ENCODE results near the gene VAV2.

VAV2 gene

DNA sequence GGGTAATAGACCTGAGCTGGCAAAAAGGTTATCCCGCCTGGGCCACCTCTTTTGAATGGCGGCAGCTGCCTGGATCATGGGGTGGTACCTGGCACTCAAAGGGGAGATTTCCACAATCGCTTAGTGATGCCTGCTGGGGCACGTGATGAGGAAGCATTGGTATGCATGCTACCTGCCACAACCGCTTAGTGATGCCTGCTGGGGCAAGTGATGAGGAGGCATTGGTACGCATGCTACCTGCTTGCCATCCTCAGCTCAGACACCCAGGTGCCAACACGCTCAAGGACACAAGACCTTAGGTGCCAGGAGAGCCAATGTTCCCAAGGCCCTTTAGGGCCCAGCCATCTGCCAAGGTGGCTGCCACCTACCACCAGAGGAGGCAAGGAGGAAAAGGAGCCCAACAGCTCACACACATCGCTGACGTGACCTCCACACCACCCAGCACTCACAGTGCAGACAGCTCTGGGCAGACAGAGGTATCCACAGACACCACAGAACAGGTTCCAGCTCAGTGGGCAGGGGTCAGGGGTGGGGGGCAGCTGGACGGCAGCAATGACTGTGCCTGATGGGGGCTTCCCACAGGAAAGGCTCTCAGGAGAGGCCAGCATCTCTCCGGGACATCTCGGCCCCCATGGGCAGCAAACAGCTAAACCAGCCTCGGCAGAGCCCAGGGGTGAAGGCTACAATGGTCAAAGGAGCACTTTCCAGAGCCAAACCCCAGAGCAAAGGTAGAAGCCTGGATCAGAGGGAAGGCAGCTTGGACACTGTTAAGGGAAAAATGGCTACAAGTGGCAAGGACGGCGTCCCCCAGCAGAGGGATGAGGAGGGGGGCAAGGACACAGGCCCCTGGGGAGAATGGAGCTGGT, 210.9 kb downstream of the VAV2 start:
- in situ Hi-C loops (cut with HindIII; ENCODE audit: low pct_unique_long_range_greater_than_20kb, low sequenced_read_pairs) = no loop called here
- DNase-seq (ENCODE audit: low read depth in 1 of 2, low spot score in 1 of 2) = no peak
- TF ChIP-seq JUND (IDR thresholded peaks at IDR 0.05; ENCODE audit: low read depth) = no peak

DNA sequence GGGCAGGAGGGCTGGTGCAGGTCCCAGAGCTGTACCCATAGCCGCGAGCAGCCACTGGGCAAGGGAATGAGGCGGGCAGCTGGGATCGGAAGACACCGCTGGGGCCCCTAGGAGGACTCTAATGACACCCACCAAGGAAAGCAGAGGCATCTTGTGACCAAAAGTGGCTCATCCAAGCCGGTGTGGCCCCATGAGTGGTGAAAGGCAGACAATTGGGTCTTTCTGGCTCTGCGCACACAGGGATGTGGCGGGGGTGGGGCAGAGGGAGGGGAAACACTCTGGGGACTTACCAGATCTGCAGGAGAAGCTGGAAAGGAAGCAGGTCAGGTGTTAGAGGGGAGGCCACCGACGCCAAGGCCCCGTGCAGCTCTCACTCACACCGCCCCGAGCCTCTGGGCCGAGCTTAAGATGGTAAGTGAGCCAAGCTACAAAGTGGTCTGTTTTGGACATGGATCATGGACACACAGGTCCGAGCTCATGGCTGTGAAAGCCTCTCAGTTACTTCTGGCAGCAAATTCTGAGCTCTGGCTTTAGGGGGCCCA, 211.6 kb downstream of the VAV2 start:
- in situ Hi-C loops (cut with HindIII; ENCODE audit: low pct_unique_long_range_greater_than_20kb, low sequenced_read_pairs) = no loop called here
- DNase-seq (ENCODE audit: low read depth in 1 of 2, low spot score in 1 of 2) = no peak
- no peak for TF ChIP-seq JUND (IDR thresholded peaks at IDR 0.05; ENCODE audit: low read depth)

- no peak for TF ChIP-seq JUND (IDR thresholded peaks at IDR 0.05; ENCODE audit: low read depth)
- in situ Hi-C loops (cut with HindIII; ENCODE audit: low pct_unique_long_range_greater_than_20kb, low sequenced_read_pairs) = no loop called here
- no peak for DNase-seq (ENCODE audit: low read depth in 1 of 2, low spot score in 1 of 2)
Observed at GRCh38 chr9:133779516-133780403, 212.4 kb downstream of the VAV2 start.

- TF ChIP-seq JUND (IDR thresholded peaks at IDR 0.05; ENCODE audit: low read depth) = no peak
- no peak for DNase-seq (ENCODE audit: low read depth in 1 of 2, low spot score in 1 of 2)
- in situ Hi-C loops (cut with HindIII; ENCODE audit: low pct_unique_long_range_greater_than_20kb, low sequenced_read_pairs) = no loop called here
Observed at GRCh38 chr9:133779081-133779480, 213.0 kb downstream of the VAV2 start.

DNA sequence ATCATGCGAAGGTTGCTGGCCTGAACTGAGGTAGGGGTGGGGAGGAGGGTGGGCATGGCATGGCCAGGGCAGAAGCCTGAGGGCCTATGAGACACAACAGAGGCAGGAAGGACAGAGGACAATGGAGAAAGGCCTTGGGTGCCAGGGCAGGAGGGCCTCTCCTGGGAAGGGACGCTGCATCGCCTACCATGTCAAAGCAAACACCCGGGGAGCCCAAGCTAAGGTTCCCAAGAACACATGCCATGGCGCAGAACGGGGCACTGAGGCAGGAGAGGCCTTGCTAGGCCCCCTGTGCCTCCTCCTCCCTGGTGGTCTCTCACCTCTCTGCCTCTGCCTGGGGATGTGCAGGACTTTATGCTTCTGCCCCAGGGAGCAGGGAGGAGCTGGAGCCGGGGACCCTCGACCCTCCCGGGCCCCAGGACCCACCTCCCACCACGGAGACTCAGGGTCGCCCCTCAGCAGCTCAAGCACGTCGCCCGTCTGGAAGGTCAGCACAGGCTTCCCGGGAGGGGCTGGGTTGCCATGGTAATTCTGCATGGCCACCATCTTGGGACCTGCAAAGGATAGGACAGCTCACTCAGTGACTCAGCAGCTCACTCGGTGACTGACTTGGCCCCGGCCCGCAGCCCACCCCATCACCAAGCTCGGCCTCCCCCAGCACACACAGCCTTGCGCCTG, 213.6 kb downstream of the VAV2 start:
- in situ Hi-C loops (cut with HindIII; ENCODE audit: low pct_unique_long_range_greater_than_20kb, low sequenced_read_pairs) = no loop called here
- no peak for TF ChIP-seq JUND (IDR thresholded peaks at IDR 0.05; ENCODE audit: low read depth)
- no peak for DNase-seq (ENCODE audit: low read depth in 1 of 2, low spot score in 1 of 2)

DNA sequence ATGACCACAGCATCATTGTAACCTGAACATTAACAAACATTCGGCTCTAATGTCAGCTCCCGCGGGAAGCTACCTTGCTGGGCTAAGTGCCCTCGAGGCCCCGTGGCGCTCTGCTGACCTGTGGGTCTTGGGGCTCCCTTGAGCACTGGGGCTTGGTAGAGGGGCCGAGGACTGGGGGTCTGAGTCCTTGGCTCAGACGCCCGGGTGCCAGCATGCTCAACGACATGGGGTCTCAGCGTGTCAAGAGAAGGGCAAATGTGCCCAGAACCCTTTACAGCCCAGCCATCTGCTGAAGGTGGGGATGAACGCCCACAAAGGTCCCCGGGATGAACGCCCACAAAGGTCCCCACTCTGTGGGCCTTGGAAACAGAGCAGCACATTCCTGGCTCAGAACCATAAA, 214.3 kb downstream of the VAV2 start:
- TF ChIP-seq JUND (IDR thresholded peaks at IDR 0.05; ENCODE audit: low read depth) = no peak
- in situ Hi-C loops (cut with HindIII; ENCODE audit: low pct_unique_long_range_greater_than_20kb, low sequenced_read_pairs) = no loop called here
- no peak for DNase-seq (ENCODE audit: low read depth in 1 of 2, low spot score in 1 of 2)

- TF ChIP-seq JUND (IDR thresholded peaks at IDR 0.05; ENCODE audit: low read depth) = no peak
- DNase-seq (ENCODE audit: low read depth in 1 of 2, low spot score in 1 of 2) = no peak
- in situ Hi-C loops (cut with HindIII; ENCODE audit: low pct_unique_long_range_greater_than_20kb, low sequenced_read_pairs) = no loop called here
Observed at GRCh38 chr9:133777068-133777791, 214.9 kb downstream of the VAV2 start.

GRCh38 chr9:133775951-133776905, 215.9 kb downstream of the VAV2 start:
- in situ Hi-C loops (cut with HindIII; ENCODE audit: low pct_unique_long_range_greater_than_20kb, low sequenced_read_pairs) = no loop called here
- TF ChIP-seq JUND (IDR thresholded peaks at IDR 0.05; ENCODE audit: low read depth) = no peak
- DNase-seq (ENCODE audit: low read depth in 1 of 2, low spot score in 1 of 2) = no peak

DNA sequence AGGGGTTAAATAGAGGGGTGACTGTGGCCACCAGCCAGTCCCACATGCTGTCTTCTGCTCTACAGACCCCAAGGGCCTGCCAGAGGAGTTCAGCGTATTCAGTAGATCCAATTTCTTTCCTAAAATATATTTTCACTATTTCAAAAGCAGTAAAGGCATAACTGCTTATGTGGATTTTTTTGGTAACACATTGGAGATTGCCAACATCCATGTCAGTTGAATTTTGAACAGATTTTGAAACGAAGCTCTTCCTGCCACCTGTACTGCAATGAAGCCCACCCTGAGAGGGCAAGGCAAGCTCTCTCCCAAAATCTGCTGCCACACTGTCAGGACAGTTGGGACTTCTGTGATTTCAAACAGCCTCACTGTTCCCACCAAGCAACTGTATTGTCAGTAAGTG, 216.8 kb downstream of the VAV2 start:
- in situ Hi-C loops (cut with HindIII; ENCODE audit: low pct_unique_long_range_greater_than_20kb, low sequenced_read_pairs) = no loop called here
- no peak for DNase-seq (ENCODE audit: low read depth in 1 of 2, low spot score in 1 of 2)
- TF ChIP-seq JUND (IDR thresholded peaks at IDR 0.05; ENCODE audit: low read depth) = no peak

- TF ChIP-seq JUND (IDR thresholded peaks at IDR 0.05; ENCODE audit: low read depth) = no peak
- in situ Hi-C loops (cut with HindIII; ENCODE audit: low pct_unique_long_range_greater_than_20kb, low sequenced_read_pairs) = no loop called here
- DNase-seq (ENCODE audit: low read depth in 1 of 2, low spot score in 1 of 2) = no peak
Observed at GRCh38 chr9:133774799-133775198, 217.3 kb downstream of the VAV2 start.
